ENCODE results near the gene ANKRD60.

DNA sequence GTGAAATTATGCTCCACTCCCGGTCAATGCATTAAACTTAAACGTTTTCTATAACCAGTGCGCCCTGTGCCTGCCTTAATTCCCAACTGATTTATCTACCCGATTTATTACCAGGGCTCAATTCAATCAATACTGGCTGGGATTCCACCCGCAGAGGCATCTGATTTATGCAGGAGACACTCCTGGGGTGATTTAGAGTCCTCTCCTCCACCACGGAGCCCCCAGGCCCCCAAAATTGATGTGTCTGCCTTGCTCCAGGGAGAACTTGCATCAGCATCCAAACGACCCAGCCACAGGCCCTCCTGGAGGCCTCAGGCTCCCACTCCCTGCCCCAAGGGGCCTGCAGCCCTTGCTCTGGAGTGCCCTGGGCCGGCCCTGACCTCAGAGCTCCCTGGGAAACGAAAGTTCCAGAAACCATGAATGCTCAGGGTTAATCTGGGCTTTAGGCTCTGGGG lies 29.5 kb downstream of the ANKRD60 start:
- TF ChIP-seq CTCF (conservative IDR thresholded peaks at IDR 0.05 in 1 of 2, IDR thresholded peaks at IDR 0.05 in 1 of 2; ENCODE audit: low read depth in 1 of 2, low read length in 2 of 2) (no peak), EZH2 (IDR thresholded peaks at IDR 0.05; ENCODE audit: low read length, missing control alignments) (no peak)

Measured in fibroblast of lung (primary cell).